Stimulated activated naive CD8-positive, alpha-beta T cell treated with anti-CD3 and anti-CD28 coated beads, Interleukin-15, Interleukin-2, amounts not matched to agents 100 ng/mL and 50 ng/mL, for 24 hours (primary cell): ENCODE measurements around the gene ECPAS.
"Not testable (repeated sequence)": the region's sequence is repeated elsewhere in the genome, so short reads cannot be mapped to it uniquely, and the experiment has no call there.

Experiments
- H3K27ac Mint-ChIP-seq: one replicate; pipeline ENCODE4 v1.8.0; 2021; ENCODE audit warnings: mild to moderate bottlenecking, mixed read lengths
- H3K27me3 Mint-ChIP-seq: one replicate; pipeline ENCODE4 v1.8.0; 2021; ENCODE audit warnings: mixed read lengths
- H3K36me3 Mint-ChIP-seq: one replicate; pipeline ENCODE4 v1.8.0; 2021; ENCODE audit warnings: low read depth, mixed read lengths
- H3K4me1 Mint-ChIP-seq: one replicate; pipeline ENCODE4 v1.8.0; 2021; ENCODE audit warnings: low read depth, mixed read lengths
- H3K4me3 Mint-ChIP-seq: one replicate; pipeline ENCODE4 v1.8.0; 2021; ENCODE audit warnings: mild to moderate bottlenecking, mixed read lengths
- H3K9me3 Mint-ChIP-seq: one replicate; pipeline ENCODE4 v1.8.0; 2021; ENCODE audit warnings: mixed read lengths

The ECPAS gene

DNA sequence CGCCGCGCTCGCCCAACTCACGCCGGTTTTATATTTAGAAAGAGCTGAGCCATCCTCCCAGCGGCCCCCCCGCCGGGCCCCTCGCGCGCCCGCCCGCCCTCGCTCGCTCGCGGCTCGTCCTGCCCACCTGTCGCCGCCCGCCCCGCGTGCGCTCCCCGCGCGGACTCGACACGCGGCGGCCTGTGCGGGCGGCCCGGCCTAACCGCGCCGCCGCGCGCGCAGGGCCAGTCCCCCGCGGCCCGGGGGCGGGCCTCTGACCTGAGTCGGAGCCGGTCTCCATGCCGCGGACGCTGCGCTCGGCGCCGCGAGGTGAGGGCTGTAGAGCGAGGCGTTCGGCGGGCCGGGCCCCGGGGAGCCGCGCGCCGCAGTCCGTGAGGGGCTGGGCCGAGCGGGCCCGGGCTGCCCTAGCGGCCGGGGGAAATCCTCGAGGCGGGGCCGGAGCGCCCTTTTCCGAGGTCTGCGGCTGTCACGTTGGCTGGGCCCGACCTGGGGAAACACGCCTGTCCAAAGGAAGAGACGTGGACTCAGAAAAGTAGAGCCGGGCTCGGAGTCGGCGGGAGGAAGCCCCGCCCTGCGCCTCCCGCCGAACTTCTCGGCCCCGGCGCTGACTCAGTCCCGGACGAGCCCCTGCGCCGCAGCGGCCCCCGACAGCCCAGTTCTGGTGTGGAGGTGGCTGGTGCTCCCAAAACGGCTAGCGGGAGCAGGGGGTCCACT, at the start of gene ECPAS:
Gene ECPAS, minus strand, starts transcription at position 526 of the 714 bp plus-strand sequence. CDS start 11,465 bp downstream, outside the sequence.
- Mint-ChIP-seq H3K9me3 (no peaks in the 10 kb centered on the region), H3K27me3 (peaks cover 6% of the 10 kb centered on the region), H3K27ac (peak within 1 kb of the TSS; percentile 92), H3K4me1 (peaks cover 34% of the 10 kb centered on the region), H3K36me3 (peaks cover 13% of the 10 kb centered on the region), H3K4me3 (peak within 1 kb of the TSS; percentile 87)

DNA sequence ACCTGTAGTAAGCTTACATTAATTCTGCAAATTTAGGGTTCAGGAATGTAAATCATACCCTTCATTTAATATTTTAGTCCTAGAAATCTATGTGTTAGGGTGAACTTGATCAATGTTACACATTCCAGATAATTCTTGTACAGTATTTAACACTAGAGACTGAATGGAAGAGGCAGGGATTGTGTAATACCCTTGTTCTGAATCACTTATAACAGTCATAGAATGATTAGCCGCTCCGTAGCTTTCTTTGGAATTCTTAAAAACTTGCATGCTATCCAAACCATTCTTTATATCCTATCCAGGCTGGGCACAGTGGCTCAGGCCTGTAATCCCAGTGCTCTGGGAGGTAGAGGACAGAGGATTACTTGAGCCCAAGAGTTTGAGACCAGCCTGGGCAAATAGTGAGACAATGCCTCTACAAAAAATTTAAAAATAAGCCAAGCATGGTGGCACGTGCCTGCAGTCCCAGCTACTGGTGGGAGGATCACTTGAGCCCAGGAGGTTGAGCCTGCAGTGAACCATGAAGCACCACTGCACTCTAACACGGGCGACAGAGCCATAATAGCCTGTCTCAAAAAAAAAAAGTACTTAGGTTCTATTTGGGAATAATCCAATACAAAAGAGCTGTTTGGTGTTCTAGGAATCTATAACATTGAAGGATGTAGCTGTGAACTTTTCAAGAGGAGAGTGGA, 49.1 kb upstream of the ECPAS start:
- Mint-ChIP-seq H3K9me3 (peaks cover 24% of the 10 kb centered on the region), H3K4me3 (no peak overlapping the region), H3K36me3 (peaks cover 51% of the 10 kb centered on the region), H3K27ac (no peak overlapping the region), H3K4me1 (no peaks in the 10 kb centered on the region), H3K27me3 (no peaks in the 10 kb centered on the region)

DNA sequence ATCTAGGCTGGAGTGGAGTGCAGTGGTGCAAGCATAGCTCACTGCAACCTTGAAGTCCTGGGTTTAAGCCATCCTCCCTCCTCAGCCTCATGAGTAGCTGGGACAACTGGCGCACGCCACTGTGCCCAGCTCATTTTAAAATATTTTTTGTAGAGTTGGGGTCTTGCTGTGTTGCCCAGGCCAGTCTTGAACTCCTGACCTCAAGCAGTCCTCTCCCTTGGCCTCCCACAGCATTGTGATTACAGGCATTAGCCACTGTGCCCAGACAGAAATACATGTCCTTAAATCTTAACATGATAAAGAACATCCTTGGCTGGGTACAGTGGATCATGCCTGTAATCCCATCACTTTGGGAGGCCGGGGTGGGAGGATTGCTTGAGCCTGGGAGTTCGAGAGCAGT, 47.5 kb upstream of the ECPAS start:
- Mint-ChIP-seq H3K9me3 (peaks cover 21% of the 10 kb centered on the region), H3K27me3 (no peaks in the 10 kb centered on the region), H3K36me3 (peaks cover 44% of the 10 kb centered on the region), H3K4me1 (peaks cover 6% of the 10 kb centered on the region), H3K4me3 (no peak overlapping the region), H3K27ac (no peak overlapping the region)

GRCh38 chr9:111529787-111530186, 45.6 kb upstream of the ECPAS start:
- Mint-ChIP-seq H3K4me3 (no peak overlapping the region), H3K36me3 (peaks cover 33% of the 10 kb centered on the region), H3K4me1 (peaks cover 21% of the 10 kb centered on the region), H3K27me3 (peaks cover 3% of the 10 kb centered on the region), H3K9me3 (peaks cover 23% of the 10 kb centered on the region), H3K27ac (no peak overlapping the region)

DNA sequence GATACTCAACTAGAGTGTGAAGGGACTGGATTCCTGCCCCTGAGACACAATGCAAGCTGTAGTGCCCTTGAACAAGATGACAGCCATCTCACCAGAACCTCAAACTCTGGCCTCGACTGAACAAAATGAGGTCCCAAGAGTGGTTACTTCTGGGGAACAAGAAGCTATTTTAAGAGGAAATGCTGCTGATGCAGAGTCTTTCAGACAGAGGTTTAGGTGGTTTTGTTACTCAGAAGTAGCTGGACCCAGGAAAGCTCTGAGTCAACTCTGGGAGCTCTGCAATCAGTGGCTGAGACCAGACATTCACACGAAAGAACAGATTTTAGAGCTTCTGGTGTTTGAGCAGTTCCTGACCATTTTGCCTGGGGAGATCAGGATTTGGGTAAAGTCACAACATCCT, 43.2 kb upstream of the ECPAS start:
- Mint-ChIP-seq H3K4me1 (peaks cover 28% of the 10 kb centered on the region), H3K36me3 (peaks cover 15% of the 10 kb centered on the region), H3K27ac (no peak overlapping the region), H3K4me3 (no peak overlapping the region), H3K9me3 (peaks cover 9% of the 10 kb centered on the region), H3K27me3 (peaks cover 14% of the 10 kb centered on the region)

DNA sequence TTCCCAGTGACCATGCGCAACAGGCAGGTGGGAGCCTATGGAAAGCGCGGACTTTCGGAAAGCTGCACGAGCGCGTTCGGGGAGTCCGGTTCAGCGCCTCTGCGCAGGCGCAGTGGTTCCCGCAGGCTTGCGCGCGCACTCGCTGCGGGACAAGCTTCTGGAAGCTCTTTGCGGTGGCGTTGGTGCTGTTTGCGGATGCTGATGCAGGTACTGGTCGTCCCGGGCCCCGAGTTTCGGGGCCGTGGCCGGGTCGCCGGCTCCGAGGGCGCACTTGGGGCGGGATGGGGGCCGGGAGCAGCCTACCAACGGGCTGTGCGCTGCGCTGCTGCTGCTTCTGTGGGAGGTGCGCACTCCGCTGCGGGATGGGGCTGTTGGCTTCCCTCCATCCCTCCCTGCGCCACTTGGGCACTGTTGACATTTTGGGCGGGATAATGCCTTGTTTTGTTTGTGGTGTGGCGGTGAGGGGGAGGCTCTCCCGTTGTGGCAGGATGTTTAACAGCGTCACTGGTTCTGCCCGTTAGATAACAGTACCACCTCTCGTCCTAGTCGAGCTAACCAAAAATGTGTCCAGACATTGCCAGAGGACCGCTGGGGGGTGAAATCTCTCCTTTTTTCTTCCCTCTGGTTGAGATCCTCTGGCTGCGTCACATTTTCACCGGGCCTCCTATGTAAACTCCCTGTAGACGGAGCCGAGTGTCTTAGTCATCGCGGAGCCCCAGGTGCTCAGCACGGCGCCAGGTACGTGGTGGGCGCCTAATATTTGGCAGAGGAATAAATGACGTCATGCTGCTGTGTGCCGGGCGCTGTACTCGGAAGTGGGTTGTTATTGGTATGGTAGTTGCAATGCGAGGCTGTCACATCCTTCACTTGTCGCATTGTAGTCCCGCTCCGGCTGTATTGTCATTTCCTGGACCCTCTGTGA, 41.1 kb upstream of the ECPAS start, which contains the start of gene ZNF483:
Gene ZNF483, plus strand, starts transcription at position 124 of the 922 bp plus-strand sequence. CDS start 2,217 bp downstream, outside the sequence.
- peak within 1 kb of the TSS; percentile 79 for H3K27ac Mint-ChIP-seq
- peak within 1 kb of the TSS; percentile 87 for H3K4me3 Mint-ChIP-seq
- H3K9me3 Mint-ChIP-seq, result peaks cover 6% of the 10 kb centered on the region
- H3K36me3 Mint-ChIP-seq, result peaks cover 10% of the 10 kb centered on the region
- peaks cover 14% of the 10 kb centered on the region for H3K27me3 Mint-ChIP-seq
- peaks cover 28% of the 10 kb centered on the region for H3K4me1 Mint-ChIP-seq

DNA sequence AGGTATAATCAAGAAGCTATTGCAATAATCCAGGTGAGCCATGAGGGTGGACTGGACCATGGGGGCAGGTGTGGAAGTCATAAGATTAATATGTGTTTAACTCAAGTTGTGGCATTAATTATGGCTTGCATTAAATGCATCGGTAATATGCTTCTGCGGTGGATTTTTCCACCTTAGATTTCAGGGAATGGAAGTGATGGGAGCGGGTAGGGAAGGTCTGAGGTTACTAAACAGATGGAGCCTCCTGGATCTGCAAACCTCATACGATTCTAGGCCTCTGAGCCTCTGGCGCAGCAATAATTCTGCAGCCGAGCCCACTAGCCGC, 40.5 kb upstream of the ECPAS start:
- Mint-ChIP-seq H3K4me3 (peak overlapping the region; percentile 87), H3K27me3 (peaks cover 18% of the 10 kb centered on the region), H3K36me3 (peaks cover 10% of the 10 kb centered on the region), H3K9me3 (peaks cover 9% of the 10 kb centered on the region), H3K27ac (no peak overlapping the region), H3K4me1 (peaks cover 28% of the 10 kb centered on the region)

DNA sequence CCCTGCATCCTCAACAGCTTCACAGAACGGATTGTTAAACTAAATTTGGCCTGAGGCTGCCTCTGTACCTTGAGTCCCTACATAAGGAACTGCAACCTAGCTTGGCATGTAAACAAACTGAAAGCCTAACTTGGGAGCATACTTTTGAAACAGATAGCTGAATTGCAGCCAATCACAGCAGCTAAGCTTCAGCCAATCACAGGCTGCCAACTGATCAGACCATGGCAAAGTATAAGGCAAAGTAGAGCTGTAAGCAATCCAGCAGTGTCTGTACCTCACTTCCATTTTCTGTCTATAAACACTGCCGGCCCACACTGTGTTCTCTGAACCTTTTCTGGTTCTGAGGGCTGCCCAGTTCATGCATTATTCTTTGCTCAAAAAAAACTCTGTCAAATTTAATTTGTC, 31.9 kb upstream of the ECPAS start:
- Mint-ChIP-seq H3K4me1 (peaks cover 2% of the 10 kb centered on the region), H3K9me3 (peaks cover 6% of the 10 kb centered on the region), H3K27ac (no peak overlapping the region), H3K4me3 (no peak overlapping the region), H3K36me3 (no peaks in the 10 kb centered on the region), H3K27me3 (peaks cover 7% of the 10 kb centered on the region)

GRCh38 chr9:111514967-111515366, 30.8 kb upstream of the ECPAS start:
- Mint-ChIP-seq H3K4me1 (peaks cover 7% of the 10 kb centered on the region), H3K4me3 (no peak overlapping the region), H3K36me3 (no peaks in the 10 kb centered on the region), H3K27ac (no peak overlapping the region), H3K27me3 (peaks cover 4% of the 10 kb centered on the region), H3K9me3 (peaks cover 9% of the 10 kb centered on the region)

GRCh38 chr9:111511581-111511980, 27.4 kb upstream of the ECPAS start:
- H3K9me3 Mint-ChIP-seq, H3K27ac Mint-ChIP-seq, H3K27me3 Mint-ChIP-seq: not testable (repeated sequence)

GRCh38 chr9:111502506-111502905, 18.3 kb upstream of the ECPAS start:
- Mint-ChIP-seq H3K9me3 (no peaks in the 10 kb centered on the region), H3K4me3 (no peak overlapping the region), H3K4me1 (peaks cover 5% of the 10 kb centered on the region), H3K27ac (no peak overlapping the region), H3K36me3 (no peaks in the 10 kb centered on the region), H3K27me3 (no peaks in the 10 kb centered on the region)

More at GRCh38 chr9:111511581-111511980, 27.4 kb upstream of the ECPAS start:
- H3K4me1 Mint-ChIP-seq, result peaks cover 10% of the 10 kb centered on the region
- H3K36me3 Mint-ChIP-seq, H3K4me3 Mint-ChIP-seq: not testable (repeated sequence)

DNA sequence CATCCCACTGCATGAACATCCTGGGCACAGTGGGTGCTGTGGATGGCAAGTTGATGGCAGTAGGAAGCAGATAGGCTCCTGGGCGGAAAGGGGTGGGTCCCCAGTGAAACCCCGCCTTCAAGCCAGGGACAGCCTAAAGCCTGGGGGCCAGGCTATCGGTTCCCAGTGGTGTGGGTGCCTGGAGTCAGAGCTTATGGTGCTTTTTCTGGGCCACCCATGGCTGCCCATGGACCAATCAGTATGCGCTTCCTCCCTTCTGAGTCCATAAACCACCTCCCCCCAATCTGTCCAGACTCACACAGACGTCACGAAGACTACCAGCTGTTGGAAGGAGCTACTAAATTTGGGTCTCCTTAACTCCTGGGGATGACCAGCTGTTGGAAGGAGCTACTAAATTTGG, 17.5 kb upstream of the ECPAS start:
- no peaks in the 10 kb centered on the region for H3K27me3 Mint-ChIP-seq
- H3K4me1 Mint-ChIP-seq, result peaks cover 5% of the 10 kb centered on the region
- no peak overlapping the region for H3K4me3 Mint-ChIP-seq
- no peaks in the 10 kb centered on the region for H3K36me3 Mint-ChIP-seq
- H3K9me3 Mint-ChIP-seq, result no peaks in the 10 kb centered on the region
- no peak overlapping the region for H3K27ac Mint-ChIP-seq

DNA sequence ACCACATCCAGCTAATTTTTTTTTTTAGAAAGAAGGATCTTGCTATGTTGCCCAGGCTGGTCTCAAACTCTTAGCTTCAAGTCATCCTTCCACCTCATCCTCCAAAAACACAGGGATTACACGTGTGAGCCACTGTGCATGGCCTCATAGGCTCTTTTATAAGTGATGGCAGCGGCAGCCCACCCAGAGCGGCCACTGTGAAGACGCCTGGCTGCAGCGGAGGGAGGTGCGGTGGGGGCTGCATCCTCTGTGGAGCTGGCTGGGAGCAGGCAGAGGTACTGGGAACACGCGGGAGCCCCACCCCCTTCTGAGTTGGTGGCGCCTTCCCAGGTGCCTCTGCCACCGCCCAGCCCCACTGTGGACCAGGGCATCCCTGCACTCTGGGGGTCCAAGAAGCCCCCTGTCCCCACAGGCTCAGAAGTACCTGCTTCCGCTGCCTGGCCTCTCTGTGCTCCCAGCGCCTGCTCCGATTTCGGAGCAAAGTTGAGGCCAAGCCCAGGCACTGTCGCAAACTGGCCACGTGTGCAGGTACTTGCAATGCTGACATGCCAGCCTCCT, 16.9 kb upstream of the ECPAS start:
- Mint-ChIP-seq H3K27me3 (no peaks in the 10 kb centered on the region), H3K4me1 (peaks cover 5% of the 10 kb centered on the region), H3K4me3 (no peak overlapping the region), H3K9me3 (no peaks in the 10 kb centered on the region), H3K27ac (no peak overlapping the region), H3K36me3 (no peaks in the 10 kb centered on the region)

DNA sequence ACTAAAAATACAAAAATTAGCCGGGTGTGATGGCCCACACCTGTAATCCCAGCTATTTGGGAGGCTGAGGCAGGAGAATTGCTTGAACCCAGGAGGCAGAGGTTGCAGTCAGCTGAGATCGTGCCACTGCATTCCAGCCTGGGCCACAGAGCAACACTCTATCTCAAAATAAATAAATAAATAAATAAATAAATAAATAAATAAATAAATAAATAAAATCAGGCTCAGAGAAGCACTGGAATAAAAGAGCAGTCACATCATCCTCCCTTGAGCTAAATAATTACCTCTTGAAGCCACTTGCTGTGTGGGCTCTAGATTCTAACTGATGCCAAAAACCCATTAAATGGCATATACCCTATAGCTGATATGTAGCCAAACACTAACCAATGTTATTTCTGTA, 13.0 kb upstream of the ECPAS start:
- not testable (repeated sequence) for H3K36me3 Mint-ChIP-seq, H3K4me3 Mint-ChIP-seq, H3K27me3 Mint-ChIP-seq, H3K27ac Mint-ChIP-seq, H3K9me3 Mint-ChIP-seq, H3K4me1 Mint-ChIP-seq

- peaks cover 34% of the 10 kb centered on the region for H3K4me1 Mint-ChIP-seq
- peak overlapping the region; percentile 92 for H3K27ac Mint-ChIP-seq
- H3K36me3 Mint-ChIP-seq, result peaks cover 13% of the 10 kb centered on the region
- H3K27me3 Mint-ChIP-seq, result peaks cover 6% of the 10 kb centered on the region
- H3K9me3 Mint-ChIP-seq, result no peaks in the 10 kb centered on the region
- H3K4me3 Mint-ChIP-seq, result peak overlapping the region; percentile 87
These were observed 350 bp upstream of the ECPAS start for GRCh38 chr9:111484572-111484894.
